H1 (cell line): ENCODE results near the gene PIK3C2G. TPM values are rescaled to one million over a fixed set of nuclear protein-coding genes. Genes with fewer than 3 reads are reported as not detected.

Source experiments
- CTCF ChIA-PET: fragments of 300-600 bp; sonication (Branson Sonifier 250); formaldehyde crosslinking; loops from one replicate; lab custom pipeline; 2021; ENCODE audit not compliant: partially characterized antibody; lab: Charles Lee
- POLR2A ChIA-PET: fragments of 300-600 bp; sonication (Branson Sonifier 250); formaldehyde crosslinking; loops from one replicate; lab custom pipeline; 2021; ENCODE audit warnings: inconsistent platforms; ENCODE audit not compliant: partially characterized antibody; lab: Charles Lee
- DNase-seq, 2 experiments: peaks; one replicate each; pipeline versions ENCODE4 v3.0.0 to v3.0.0-alpha.2; 2010 to 2022; ENCODE audit warnings: low spot score in 2 of 2, low read depth in 1 of 2, mixed read lengths in 1 of 2
- FAIRE-seq: peaks from 2 replicates; lab custom pipeline; 2011; peaks lifted over from hg19 to GRCh38; lab: Jason Lieb, UNC
- H2AFZ ChIP-seq: 2 replicates; pipeline ENCODE4 v1.8.1; 2012; ENCODE audit warnings: low read length, inconsistent platforms
- H2AK5ac ChIP-seq: 2 replicates; pipeline ENCODE4 v1.6.1; 2013; ENCODE audit warnings: low read depth, low read length
- H2BK120ac ChIP-seq: replicated peaks from 2 replicates; pipeline ENCODE3; 2013; ENCODE audit warnings: low read depth, low read length, inconsistent platforms
- H2BK12ac ChIP-seq: 2 replicates; pipeline ENCODE4 v1.6.1; 2013; ENCODE audit warnings: low read depth, low read length
- H2BK15ac ChIP-seq: 2 replicates; pipeline ENCODE4 v1.6.1; 2013; ENCODE audit warnings: low read length
- H2BK20ac ChIP-seq: 2 replicates; pipeline ENCODE4 v1.6.1; 2013; ENCODE audit warnings: low read length
- H2BK5ac ChIP-seq: 2 replicates; pipeline ENCODE4 v1.6.1; 2013; ENCODE audit warnings: low read depth, low read length
- H3K14ac ChIP-seq: 2 replicates; pipeline ENCODE4 v1.6.1; 2013; ENCODE audit warnings: inconsistent platforms; ENCODE audit not compliant: insufficient read length
- H3K18ac ChIP-seq: 2 replicates; pipeline ENCODE4 v1.6.1; 2013; ENCODE audit warnings: low read length; ENCODE audit errors: extremely low read depth
- H3K23ac ChIP-seq: 2 replicates; pipeline ENCODE4 v1.6.1; 2013; ENCODE audit warnings: inconsistent platforms; ENCODE audit not compliant: insufficient read length
- H3K23me2 ChIP-seq: 2 replicates; pipeline ENCODE4 v1.6.1; 2013; ENCODE audit warnings: low read depth, low read length
- H3K27ac ChIP-seq: 2 replicates; pipeline ENCODE4 v1.6.1; 2011; ENCODE audit warnings: low read depth, low read length, inconsistent platforms
- H3K27me3 ChIP-seq, 4 experiments: replicated peaks in 1 of 4; 1 replicate in 1 of 4; 2 replicates in 3 of 4; pipeline versions ENCODE4 v1.6.1 to v1.8.1; 2011 to 2013; ENCODE audit warnings: low read length in 3 of 4, mild to moderate bottlenecking in 3 of 4, inconsistent platforms in 2 of 4, mixed read lengths in 2 of 4, moderate library complexity in 1 of 4; ENCODE audit not compliant: control insufficient read depth in 3 of 4, insufficient read depth in 3 of 4; ENCODE audit errors: extremely low read depth in 1 of 4
- H3K36me3 ChIP-seq, 4 experiments: 2 replicates each; pipeline versions ENCODE4 v1.6.1 to v1.8.1; 2011 to 2013; ENCODE audit warnings: mild to moderate bottlenecking in 4 of 4, low read length in 3 of 4, moderate library complexity in 2 of 4, control low read depth in 1 of 4, inconsistent platforms in 1 of 4; ENCODE audit not compliant: insufficient read depth in 4 of 4, control insufficient read depth in 2 of 4
- H3K4ac ChIP-seq: replicated peaks from 2 replicates; pipeline ENCODE3; 2013; ENCODE audit warnings: low read length, low read depth, mixed read lengths, inconsistent platforms; ENCODE audit not compliant: insufficient read length
- H3K4me1 ChIP-seq, 4 experiments: replicated peaks in 1 of 4; 1 replicate in 1 of 4; 2 replicates in 3 of 4; pipeline versions ENCODE4 v1.6.1 to v1.8.1; 2011 to 2013; ENCODE audit warnings: low read length in 3 of 4, inconsistent platforms in 2 of 4, mixed read lengths in 1 of 4; ENCODE audit not compliant: insufficient read depth in 4 of 4, control insufficient read depth in 3 of 4
- H3K4me2 ChIP-seq, 2 experiments: 2 replicates each; pipeline versions ENCODE4 v1.6.1 to v1.8.1; 2011 to 2013; ENCODE audit warnings: low read depth in 2 of 2, low read length in 2 of 2, control low read depth in 1 of 2, inconsistent platforms in 1 of 2, mild to moderate bottlenecking in 1 of 2; ENCODE audit not compliant: insufficient read depth in 1 of 2
- H3K4me3 ChIP-seq, 4 experiments: fragments of 200-600, 300-600 bp in 1 of 4; sonication (generic), shearing (Covaris generic), sonication (Bioruptor Twin) in 1 of 4; 2 replicates each; pipeline versions ENCODE4 v1.5.1 to v1.8.1; 2011 to 2016; ENCODE audit warnings: low read length in 4 of 4, low read depth in 3 of 4, control low read depth in 2 of 4, inconsistent platforms in 2 of 4, mild to moderate bottlenecking in 2 of 4, mixed read lengths in 1 of 4, moderate library complexity in 1 of 4; ENCODE audit not compliant: insufficient read depth in 2 of 4; ENCODE audit errors: extremely low read depth in 1 of 4
- H3K56ac ChIP-seq: replicated peaks from 2 replicates; pipeline ENCODE3; 2013; ENCODE audit warnings: low read depth, mild to moderate bottlenecking, mixed read lengths, low read length, inconsistent platforms; ENCODE audit not compliant: insufficient read length
- H3K79me1 ChIP-seq: 2 replicates; pipeline ENCODE4 v1.6.1; 2013; ENCODE audit warnings: low read depth, low read length, control low read depth
- H3K79me2 ChIP-seq, 2 experiments: 2 replicates each; pipeline versions ENCODE4 v1.6.1 to v1.8.1; 2012 to 2013; ENCODE audit warnings: low read length in 2 of 2, mild to moderate bottlenecking in 2 of 2, inconsistent platforms in 1 of 2; ENCODE audit not compliant: insufficient read depth in 2 of 2, control insufficient read depth in 1 of 2
- H3K9ac ChIP-seq, 4 experiments: replicated peaks in 1 of 4; 1 replicate in 1 of 4; 2 replicates in 3 of 4; pipeline versions ENCODE4 v1.6.1 to v1.8.1; 2011 to 2013; ENCODE audit warnings: low read depth in 3 of 4, low read length in 3 of 4, control low read depth in 2 of 4, mild to moderate bottlenecking in 2 of 4, moderate library complexity in 2 of 4, inconsistent platforms in 1 of 4; ENCODE audit errors: extremely low read depth in 1 of 4
- H3K9me3 ChIP-seq, 2 experiments: 2 replicates each; pipeline versions ENCODE4 v1.6.1 to v1.8.1; 2012 to 2013; ENCODE audit warnings: mild to moderate bottlenecking in 2 of 2, moderate library complexity in 2 of 2, control low read depth in 1 of 2, inconsistent platforms in 1 of 2, low read depth in 1 of 2, low read length in 1 of 2, mixed read lengths in 1 of 2; ENCODE audit not compliant: insufficient read depth in 2 of 2
- H4K20me1 ChIP-seq, 2 experiments: replicated peaks in 1 of 2; 2 replicates each; pipeline versions ENCODE3 to v1.8.1; 2011 to 2013; ENCODE audit warnings: inconsistent platforms in 2 of 2, low read length in 2 of 2, mild to moderate bottlenecking in 1 of 2; ENCODE audit not compliant: insufficient read depth in 2 of 2, control insufficient read depth in 1 of 2
- H4K5ac ChIP-seq: 2 replicates; pipeline ENCODE4 v1.6.1; 2013; ENCODE audit warnings: low read length, low read depth, mixed read lengths, inconsistent platforms; ENCODE audit not compliant: insufficient read length
- H4K8ac ChIP-seq: 2 replicates; pipeline ENCODE4 v1.8.0; 2013; ENCODE audit warnings: mild to moderate bottlenecking, moderate library complexity, low read length, inconsistent platforms; ENCODE audit not compliant: insufficient read depth; ENCODE audit errors: extremely low read depth
- H4K91ac ChIP-seq: replicated peaks from 2 replicates; pipeline ENCODE3; 2013; ENCODE audit warnings: low read length, mixed read lengths, inconsistent platforms; ENCODE audit not compliant: insufficient read length
- RXRA ChIP-seq: IDR thresholded peaks from 2 replicates; pipeline ENCODE4 v1.6.1; 2011; ENCODE audit warnings: low read depth, mild to moderate bottlenecking, low read length, moderate library complexity; ENCODE audit not compliant: insufficient read depth
- SUZ12 ChIP-seq: fragments of 200-600 bp; sonication (generic); IDR thresholded peaks from 2 replicates; pipeline ENCODE4 v1.6.1; 2012; ENCODE audit warnings: mild to moderate bottlenecking, inconsistent platforms, low read length, moderate library complexity, mixed read lengths
- TEAD4 ChIP-seq: IDR thresholded peaks from 2 replicates; pipeline ENCODE4 v1.6.1; 2012; ENCODE audit warnings: low read depth, low read length, inconsistent platforms, mixed read lengths
- WGBS, 2 experiments: shearing (Covaris generic) in 1 of 2; methylation state at CpG; one replicate each; pipeline versions ENCODE4 v1.1.6 to v1.1.7; 2013 to 2015; ENCODE audit warnings: low lambda C conversion rate in 2 of 2, mixed read lengths in 2 of 2, inconsistent platforms in 1 of 2, low coverage in 1 of 2, missing lambda C conversion rate in 1 of 2; ENCODE audit not compliant: insufficient replicate concordance in 2 of 2, insufficient coverage in 1 of 2, insufficient read length in 1 of 2; ENCODE audit errors: extremely low coverage in 1 of 2, missing lambda C conversion rate in 1 of 2; 5-methylcytosine and 5-hydroxymethylcytosine counted together
- polyA plus RNA-seq, 7 experiments: library from polyadenylated mRNA; depleted of rRNA in 3 of 7; stranded (reverse) in 5 of 7; unstranded in 2 of 7; fragments of >200 nt in 5 of 7; fragments of 200-250 nt in 2 of 7; gene quantifications; 1 replicate in 5 of 7; 2 replicates in 1 of 7; 4 replicates in 1 of 7; pipeline versions ENCODE4 v1.2.1 to v1.2.3, GENCODE V29; 2011 to 2013; ENCODE audit warnings: missing spikeins in 2 of 7, mixed read lengths in 2 of 7
- total RNA-seq: library from RNA; stranded (reverse); fragmentation: NEBNext Ultra II Directional; extraction: Animal tissue kit (Norgen Biotek cat#: 25700); gene quantifications from 2 replicates; pipeline ENCODE4 v1.2.1, GENCODE V29; 2021

PIK3C2G gene
- total and polyA plus RNA-seq, 2 of the 8 experiments (the other 6 are each of a cell fraction or from before 2014, with no cell fraction given), result not detected

GRCh38 chr12:18576104-18576626 is 314.8 kb downstream of the PIK3C2G start:
- Histone ChIP-seq H2AFZ (no peak overlapping the region), H3K36me3 (no peaks in the 10 kb centered on the region), H2BK12ac (no peak overlapping the region), H2BK20ac (no peak overlapping the region), H3K4me1 (no peaks in the 10 kb centered on the region), H3K79me1 (no peaks in the 10 kb centered on the region), H4K5ac (no peak overlapping the region), H4K20me1 (no peaks in the 10 kb centered on the region), H3K23ac (no peak overlapping the region), H2BK5ac (no peak overlapping the region), H3K27me3 (no peaks in the 10 kb centered on the region), H4K8ac (no peak overlapping the region), H3K18ac (no peak overlapping the region), H3K14ac (no peak overlapping the region), H2BK15ac (no peak overlapping the region), H3K4me2 (no peak overlapping the region), H3K9me3 (no peaks in the 10 kb centered on the region; a peak in 1 of 4 replicates), H3K4ac (no peak overlapping the region), H3K23me2 (no peaks in the 10 kb centered on the region), H3K56ac (no peak overlapping the region), H3K4me3 (no peak overlapping the region), H2BK120ac (no peak overlapping the region), H3K9ac (no peak overlapping the region), H2AK5ac (no peak overlapping the region), H3K27ac (no peak overlapping the region), H3K79me2 (no peaks in the 10 kb centered on the region), H4K91ac (no peak overlapping the region)
- DNase-seq (no peak), FAIRE-seq (no peak)
- 100% methylated on average over 1 of the region's 1 CpG; no CpG with 5 or more reads in 1 of the 2 experiments for WGBS, 2 experiments
- TF ChIP-seq SUZ12 (no peak), TEAD4 (no peak), RXRA (no peak)
- POLR2A ChIA-PET, result no interaction called here
- CTCF ChIA-PET, result no interaction called here
